Osteocyte (in vitro differentiated cells): Measurements from ENCODE around the gene FHIT. TPM values are rescaled to one million over a fixed set of nuclear protein-coding genes. Genes with fewer than 3 reads are reported as not detected.

Experiments
- DNase-seq: peaks from one replicate; pipeline ENCODE4 v3.0.0; 2021; ENCODE audit warnings: mixed read lengths; ENCODE audit not compliant: unreplicated experiment; ENCODE audit errors: extremely low spot score
- H3K27ac Mint-ChIP-seq: one replicate; pipeline ENCODE4 v1.8.0; 2021; ENCODE audit warnings: mild to moderate bottlenecking, mixed read lengths; ENCODE audit not compliant: unreplicated experiment
- H3K27me3 Mint-ChIP-seq: one replicate; pipeline ENCODE4 v1.8.0; 2021; ENCODE audit warnings: mixed read lengths; ENCODE audit not compliant: unreplicated experiment
- H3K36me3 Mint-ChIP-seq: one replicate; pipeline ENCODE4 v1.8.0; 2021; ENCODE audit warnings: mixed read lengths; ENCODE audit not compliant: unreplicated experiment
- H3K4me1 Mint-ChIP-seq: one replicate; pipeline ENCODE4 v1.8.0; 2021; ENCODE audit warnings: mixed read lengths; ENCODE audit not compliant: unreplicated experiment
- H3K4me3 Mint-ChIP-seq: one replicate; pipeline ENCODE4 v1.8.0; 2021; ENCODE audit warnings: mild to moderate bottlenecking, moderate library complexity, mixed read lengths; ENCODE audit not compliant: unreplicated experiment
- H3K9me3 Mint-ChIP-seq: one replicate; pipeline ENCODE4 v1.8.0; 2021; ENCODE audit warnings: mixed read lengths; ENCODE audit not compliant: unreplicated experiment
- total RNA-seq: library from RNA; stranded (reverse); gene quantifications from 2 replicates; pipeline ENCODE4 v1.2.1, GENCODE V29; 2021
- TF ChIP-seq, protein P1 (sequence below): fragments of 200-600 bp; sonication (generic); IDR thresholded peaks from 2 replicates; pipeline ENCODE4 v1.5.0; 2021; ENCODE audit warnings: antibody characterized with exemption, mild to moderate bottlenecking, moderate library complexity

The FHIT gene
- total RNA-seq, 1 donor from 2014 or later: 2.3 TPM

- no peaks in the 10 kb centered on the region for H3K27me3 Mint-ChIP-seq
- H3K9me3 Mint-ChIP-seq: peaks cover 6% of the 10 kb centered on the region
- no peaks in the 10 kb centered on the region for H3K36me3 Mint-ChIP-seq
- no peaks in the 10 kb centered on the region for H3K4me1 Mint-ChIP-seq
- DNase-seq: no peak
- H3K4me3 Mint-ChIP-seq: no peak overlapping the region
- TF ChIP-seq, protein P1, sequence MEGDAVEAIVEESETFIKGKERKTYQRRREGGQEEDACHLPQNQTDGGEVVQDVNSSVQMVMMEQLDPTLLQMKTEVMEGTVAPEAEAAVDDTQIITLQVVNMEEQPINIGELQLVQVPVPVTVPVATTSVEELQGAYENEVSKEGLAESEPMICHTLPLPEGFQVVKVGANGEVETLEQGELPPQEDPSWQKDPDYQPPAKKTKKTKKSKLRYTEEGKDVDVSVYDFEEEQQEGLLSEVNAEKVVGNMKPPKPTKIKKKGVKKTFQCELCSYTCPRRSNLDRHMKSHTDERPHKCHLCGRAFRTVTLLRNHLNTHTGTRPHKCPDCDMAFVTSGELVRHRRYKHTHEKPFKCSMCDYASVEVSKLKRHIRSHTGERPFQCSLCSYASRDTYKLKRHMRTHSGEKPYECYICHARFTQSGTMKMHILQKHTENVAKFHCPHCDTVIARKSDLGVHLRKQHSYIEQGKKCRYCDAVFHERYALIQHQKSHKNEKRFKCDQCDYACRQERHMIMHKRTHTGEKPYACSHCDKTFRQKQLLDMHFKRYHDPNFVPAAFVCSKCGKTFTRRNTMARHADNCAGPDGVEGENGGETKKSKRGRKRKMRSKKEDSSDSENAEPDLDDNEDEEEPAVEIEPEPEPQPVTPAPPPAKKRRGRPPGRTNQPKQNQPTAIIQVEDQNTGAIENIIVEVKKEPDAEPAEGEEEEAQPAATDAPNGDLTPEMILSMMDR: no peak
- H3K27ac Mint-ChIP-seq: no peak overlapping the region
Measured at GRCh38 chr3:60190073-60190472, 1061.2 kb downstream of the FHIT start.

- H3K4me3 Mint-ChIP-seq: no peak overlapping the region
Measured at GRCh38 chr3:60189304-60189703, 1061.9 kb downstream of the FHIT start.

DNA sequence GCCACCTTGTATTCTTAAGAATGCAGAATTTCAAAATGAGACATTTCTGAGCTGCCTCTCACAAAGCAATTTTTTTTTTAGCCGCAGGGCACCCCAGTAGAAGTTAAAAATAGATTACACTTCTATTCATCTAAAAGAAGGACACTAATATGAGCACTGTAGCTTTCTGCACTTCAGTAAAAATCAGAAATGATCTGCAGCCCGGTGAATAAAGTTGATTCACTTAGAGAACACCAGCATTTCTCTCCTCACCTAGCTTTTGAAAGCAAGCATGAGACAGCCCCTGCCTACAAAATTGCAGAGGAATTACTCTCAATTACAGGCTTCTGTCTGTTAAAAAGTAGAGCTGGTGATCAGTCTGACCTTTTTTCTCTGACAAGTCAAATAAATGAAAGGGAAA lies 1062.4 kb downstream of the FHIT start:
- no peak overlapping the region for H3K4me3 Mint-ChIP-seq
- H3K27me3 Mint-ChIP-seq: no peaks in the 10 kb centered on the region
- TF ChIP-seq, protein P1: no peak
- peaks cover 4% of the 10 kb centered on the region for H3K9me3 Mint-ChIP-seq
- no peaks in the 10 kb centered on the region for H3K4me1 Mint-ChIP-seq
- no peak for DNase-seq
- no peaks in the 10 kb centered on the region for H3K36me3 Mint-ChIP-seq
- H3K27ac Mint-ChIP-seq: no peak overlapping the region

More at GRCh38 chr3:60189304-60189703, 1061.9 kb downstream of the FHIT start:
- no peaks in the 10 kb centered on the region for H3K4me1 Mint-ChIP-seq
- H3K27ac Mint-ChIP-seq: no peak overlapping the region
- no peak for DNase-seq
- TF ChIP-seq, protein P1: no peak
- no peaks in the 10 kb centered on the region for H3K27me3 Mint-ChIP-seq
- no peaks in the 10 kb centered on the region for H3K36me3 Mint-ChIP-seq
- H3K9me3 Mint-ChIP-seq: peaks cover 6% of the 10 kb centered on the region

DNA sequence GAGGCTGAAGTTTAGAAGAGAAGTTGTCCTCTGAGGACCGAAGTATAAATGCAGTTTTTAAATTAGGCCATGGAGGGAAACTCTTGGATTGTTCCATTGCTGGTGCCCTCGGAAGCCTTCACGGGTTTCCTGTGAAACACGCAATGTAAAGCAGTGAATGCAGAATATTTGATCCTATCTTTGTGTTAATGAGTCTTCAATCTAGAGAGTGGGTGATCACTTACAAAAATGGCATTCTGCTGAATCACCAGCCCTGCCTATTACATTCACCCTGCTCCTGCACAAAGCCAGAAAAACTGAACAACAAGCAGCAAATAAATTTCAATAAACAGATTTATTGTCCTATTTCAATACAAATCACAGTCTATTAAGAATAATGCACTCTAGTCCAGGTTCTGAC lies 1063.9 kb downstream of the FHIT start:
- no peaks in the 10 kb centered on the region for H3K27me3 Mint-ChIP-seq
- no peak overlapping the region for H3K4me3 Mint-ChIP-seq
- no peak for DNase-seq
- TF ChIP-seq, protein P1: no peak
- no peaks in the 10 kb centered on the region for H3K36me3 Mint-ChIP-seq
- H3K9me3 Mint-ChIP-seq: no peaks in the 10 kb centered on the region
- H3K27ac Mint-ChIP-seq: no peak overlapping the region
- H3K4me1 Mint-ChIP-seq: no peaks in the 10 kb centered on the region

DNA sequence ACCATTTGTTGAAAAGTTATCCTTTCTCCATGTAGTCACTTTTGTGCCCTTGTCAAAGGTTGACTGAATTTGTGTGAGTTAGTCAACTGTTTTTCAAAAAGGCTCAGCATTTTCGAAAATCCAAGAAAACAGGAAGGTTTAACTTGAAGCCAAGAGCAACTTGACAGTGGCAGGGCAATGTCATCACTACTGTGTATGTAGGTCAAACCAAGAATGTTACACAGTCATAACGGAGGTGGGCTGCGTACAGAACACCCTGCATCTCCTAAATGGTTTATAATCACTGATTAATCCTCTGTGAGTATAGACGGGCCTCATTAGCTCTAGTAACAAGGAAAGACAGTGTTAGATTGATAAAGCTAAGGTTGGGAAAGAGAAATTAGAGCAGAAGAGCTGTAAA lies 1064.9 kb downstream of the FHIT start:
- Mint-ChIP-seq H3K27ac (no peak overlapping the region), H3K4me1 (no peaks in the 10 kb centered on the region), H3K4me3 (no peak overlapping the region), H3K27me3 (no peaks in the 10 kb centered on the region), H3K36me3 (no peaks in the 10 kb centered on the region), H3K9me3 (no peaks in the 10 kb centered on the region)
- TF ChIP-seq, protein P1: no peak
- no peak for DNase-seq
